ENCODE measurements around the gene POLQ.

The POLQ gene

DNA sequence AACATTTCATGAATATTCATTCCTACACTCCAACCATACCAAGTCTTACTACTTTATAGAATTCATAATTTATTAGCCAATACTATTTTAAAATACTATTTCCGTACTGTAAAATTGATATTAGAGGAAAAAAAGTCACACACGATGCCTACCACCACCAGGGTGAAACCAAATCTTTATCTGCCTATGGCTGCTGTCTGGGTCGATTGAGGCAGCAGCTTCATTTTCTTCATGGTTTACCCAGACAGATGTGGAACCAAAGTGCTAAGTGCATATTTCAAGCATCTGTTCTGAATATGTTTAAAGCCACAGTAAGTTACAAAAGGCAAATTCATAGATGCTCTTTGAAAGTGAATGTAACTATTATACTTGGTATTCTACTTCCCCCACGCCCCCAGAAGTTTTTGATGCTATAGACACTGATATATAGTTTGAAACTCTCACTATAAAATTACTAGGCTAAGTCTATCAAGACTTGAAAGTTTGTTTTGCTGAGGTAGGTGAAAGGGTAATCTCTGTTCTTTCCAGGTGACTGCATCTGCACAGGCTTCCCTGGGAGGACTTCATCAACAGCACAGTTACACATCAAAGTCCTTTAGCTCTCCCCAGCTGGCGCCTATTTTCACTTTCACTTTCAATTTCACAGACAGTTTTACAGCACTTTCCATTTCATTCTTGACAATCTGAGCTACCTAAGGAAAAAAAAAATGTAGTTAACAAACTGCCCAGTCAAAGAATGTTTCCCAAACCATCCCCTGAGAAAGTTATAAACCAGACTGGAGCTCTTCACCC is 113.9 kb downstream of the POLQ start:
- Histone ChIP-seq H3K27ac (peak overlapping the region; percentile 14), H3K4me3 (ENCODE audit: low read depth, low read length) (peak overlapping the region; percentile 47), H3K36me3 (replicated peaks) (no peaks in the 10 kb centered on the region), H3K27me3 (replicated peaks) (no peaks in the 10 kb centered on the region)
- TF ChIP-seq, protein P1, sequence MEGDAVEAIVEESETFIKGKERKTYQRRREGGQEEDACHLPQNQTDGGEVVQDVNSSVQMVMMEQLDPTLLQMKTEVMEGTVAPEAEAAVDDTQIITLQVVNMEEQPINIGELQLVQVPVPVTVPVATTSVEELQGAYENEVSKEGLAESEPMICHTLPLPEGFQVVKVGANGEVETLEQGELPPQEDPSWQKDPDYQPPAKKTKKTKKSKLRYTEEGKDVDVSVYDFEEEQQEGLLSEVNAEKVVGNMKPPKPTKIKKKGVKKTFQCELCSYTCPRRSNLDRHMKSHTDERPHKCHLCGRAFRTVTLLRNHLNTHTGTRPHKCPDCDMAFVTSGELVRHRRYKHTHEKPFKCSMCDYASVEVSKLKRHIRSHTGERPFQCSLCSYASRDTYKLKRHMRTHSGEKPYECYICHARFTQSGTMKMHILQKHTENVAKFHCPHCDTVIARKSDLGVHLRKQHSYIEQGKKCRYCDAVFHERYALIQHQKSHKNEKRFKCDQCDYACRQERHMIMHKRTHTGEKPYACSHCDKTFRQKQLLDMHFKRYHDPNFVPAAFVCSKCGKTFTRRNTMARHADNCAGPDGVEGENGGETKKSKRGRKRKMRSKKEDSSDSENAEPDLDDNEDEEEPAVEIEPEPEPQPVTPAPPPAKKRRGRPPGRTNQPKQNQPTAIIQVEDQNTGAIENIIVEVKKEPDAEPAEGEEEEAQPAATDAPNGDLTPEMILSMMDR (IDR thresholded peaks at IDR 0.05; ENCODE audit: low read depth, low read length, missing control alignments): peak; percentile 19
- DNase-seq: peak; percentile 54
- in situ Hi-C loops (cut with HindIII; ENCODE audit: low pct_ligation_motif_present, low sequenced_read_pairs): no loop called here

DNA sequence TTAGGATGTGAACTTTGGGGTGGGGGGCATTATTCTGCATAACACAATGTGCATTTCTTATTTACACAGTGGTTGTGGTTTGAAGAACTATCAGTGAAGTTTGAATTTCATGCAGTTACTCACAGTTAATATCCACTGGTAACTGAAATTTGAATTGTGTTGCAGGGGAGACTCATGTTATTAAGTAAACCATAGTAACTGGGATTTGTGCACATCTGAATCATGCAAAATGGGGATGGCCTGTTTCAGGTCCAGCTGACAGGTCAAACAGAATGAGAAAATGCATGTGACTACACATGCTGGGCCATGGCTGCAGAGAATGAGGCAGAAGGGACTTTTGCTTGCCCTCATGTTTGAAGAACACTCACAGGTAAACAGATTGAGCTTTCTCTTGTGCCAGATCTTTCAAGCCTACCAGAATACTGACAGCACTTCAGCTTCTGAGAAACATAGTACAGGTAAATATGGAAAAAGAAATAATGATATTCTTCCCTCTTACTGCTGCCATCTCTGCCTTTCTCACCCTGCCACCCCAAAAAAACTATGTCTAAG is 115.0 kb downstream of the POLQ start:
- in situ Hi-C loops (cut with HindIII; ENCODE audit: low pct_ligation_motif_present, low sequenced_read_pairs): no loop called here
- no peaks in the 10 kb centered on the region for H3K27me3 ChIP-seq (replicated peaks)
- no peaks in the 10 kb centered on the region for H3K36me3 ChIP-seq (replicated peaks)
- no peak overlapping the region for H3K4me3 ChIP-seq (ENCODE audit: low read depth, low read length)
- H3K27ac ChIP-seq: no peak overlapping the region
- DNase-seq: no peak
- TF ChIP-seq, protein P1 (IDR thresholded peaks at IDR 0.05; ENCODE audit: low read depth, low read length, missing control alignments): no peak

DNA sequence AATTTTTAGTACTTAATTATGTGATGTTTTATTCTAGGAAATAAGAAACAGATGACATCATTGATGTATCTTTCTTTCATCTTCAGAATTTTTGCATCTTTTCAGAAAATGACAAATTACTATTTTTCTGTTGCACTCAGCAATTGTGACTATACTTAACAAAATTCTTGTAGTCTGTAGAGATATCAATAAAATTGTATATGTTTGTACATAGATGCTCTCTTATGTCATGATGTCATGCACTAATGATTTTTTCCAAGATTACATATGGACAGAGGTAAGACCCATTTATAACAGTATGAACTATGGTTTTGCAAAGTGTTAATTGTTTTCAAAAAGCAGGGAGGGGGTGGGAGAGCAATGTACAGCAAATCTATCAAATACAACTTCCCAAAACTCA is 121.2 kb downstream of the POLQ start:
- in situ Hi-C loops (cut with HindIII; ENCODE audit: low pct_ligation_motif_present, low sequenced_read_pairs): no loop called here
- Histone ChIP-seq H3K4me3 (ENCODE audit: low read depth, low read length) (no peak overlapping the region), H3K36me3 (replicated peaks) (no peaks in the 10 kb centered on the region), H3K27me3 (replicated peaks) (no peaks in the 10 kb centered on the region), H3K27ac (no peak overlapping the region)
- TF ChIP-seq, protein P1 (IDR thresholded peaks at IDR 0.05; ENCODE audit: low read depth, low read length, missing control alignments): no peak
- DNase-seq: no peak

DNA sequence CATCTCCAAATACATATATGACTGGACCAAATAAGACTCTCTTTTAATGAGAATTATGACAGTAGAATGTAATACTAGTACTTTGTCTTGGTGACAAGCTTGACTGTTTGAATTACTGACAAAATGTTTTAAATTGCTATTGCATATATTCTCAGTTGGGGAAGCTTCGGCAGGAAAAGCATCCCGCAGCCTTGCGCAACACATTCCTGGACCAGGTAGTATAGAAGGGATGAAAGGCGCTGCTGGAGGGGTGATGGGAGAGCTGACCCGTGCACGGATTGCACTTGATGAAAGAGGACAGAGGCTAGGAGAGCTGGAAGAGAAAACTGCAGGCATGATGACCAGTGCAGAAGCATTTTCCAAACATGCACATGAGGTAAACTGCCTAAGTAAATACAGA is 127.6 kb downstream of the POLQ start:
- no peaks in the 10 kb centered on the region for H3K36me3 ChIP-seq (replicated peaks)
- TF ChIP-seq, protein P1 (IDR thresholded peaks at IDR 0.05; ENCODE audit: low read depth, low read length, missing control alignments): no peak
- no peak overlapping the region for H3K4me3 ChIP-seq (ENCODE audit: low read depth, low read length)
- in situ Hi-C loops (cut with HindIII; ENCODE audit: low pct_ligation_motif_present, low sequenced_read_pairs): no loop called here
- H3K27ac ChIP-seq: no peak overlapping the region
- no peak for DNase-seq
- no peaks in the 10 kb centered on the region for H3K27me3 ChIP-seq (replicated peaks)

DNA sequence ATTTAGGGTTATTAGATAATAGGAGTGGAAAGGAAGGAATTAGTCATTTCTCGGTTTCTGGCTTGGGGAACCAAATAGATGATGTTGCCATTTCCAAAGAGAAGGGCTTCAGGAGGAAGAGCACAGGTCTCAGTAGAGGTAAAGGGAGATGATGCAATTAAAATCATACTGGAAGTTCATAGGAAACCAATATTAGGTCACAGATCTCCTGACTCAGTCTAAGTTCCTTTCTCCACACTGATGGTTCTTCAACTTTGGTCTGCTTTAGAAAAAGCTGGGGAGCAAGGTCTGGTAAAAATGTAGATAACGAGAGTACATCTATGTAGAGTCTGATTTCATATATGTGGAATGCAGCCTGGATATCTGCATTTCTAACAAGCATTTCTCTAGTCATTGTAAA is 130.9 kb downstream of the POLQ start:
- H3K36me3 ChIP-seq (replicated peaks): no peaks in the 10 kb centered on the region
- no peaks in the 10 kb centered on the region for H3K27me3 ChIP-seq (replicated peaks)
- no peak overlapping the region for H3K4me3 ChIP-seq (ENCODE audit: low read depth, low read length)
- DNase-seq: no peak
- H3K27ac ChIP-seq: no peak overlapping the region
- TF ChIP-seq, protein P1 (IDR thresholded peaks at IDR 0.05; ENCODE audit: low read depth, low read length, missing control alignments): no peak
- in situ Hi-C loops (cut with HindIII; ENCODE audit: low pct_ligation_motif_present, low sequenced_read_pairs): no loop called here
